ENCODE results near the gene ALG9. TPM values are rescaled to one million over a fixed set of nuclear protein-coding genes. Genes with fewer than 3 reads are reported as not detected.

ALG9 gene
- total and polyA plus RNA-seq, 2 donors (not counting 3 experiments of a cell fraction or from before 2014, with no cell fraction given) = 29.1 to 29.4 TPM

- H3K4me2 ChIP-seq (ENCODE audit: insufficient read depth, low read length) = no peak overlapping the region
- FAIRE-seq = no peak
- ChIA-PET POLR2A (interaction anchor here (0.6 kb wide), 1 partner anchor 80 kb away, joined by 4 read pairs; no protein-coding TSS in a partner anchor), CTCF (interaction anchor here (1.3 to 2.9 kb wide), 4 partner anchors 10 to 15 kb away, joined by 5 to 13 read pairs (median 6); no protein-coding TSS in a partner anchor)
- H3K27me3 ChIP-seq (ENCODE audit: control insufficient read depth in 2 of 2, insufficient read depth in 2 of 2, low read length in 2 of 2) = no peaks in the 10 kb centered on the region
- dilution Hi-C loops (cut with MboI; ENCODE audit: extremely low pct_ligation_motif_present, low sequenced_read_pairs) (no loop called here), intact Hi-C loops (cut with micrococcal nuclease) (no loop called here)
- no TSS peak for BruUV-seq (replicated peaks)
- TF ChIP-seq JUN (IDR thresholded peaks at IDR 0.05; ENCODE audit: borderline replicate concordance, insufficient read depth, insufficient read length, low read depth) (no peak), POLR2AphosphoS5 (IDR thresholded peaks at IDR 0.05; ENCODE audit: insufficient read depth, low read depth, low read length) (no peak), POLR2A (IDR thresholded peaks at IDR 0.05; ENCODE audit: low read depth, low read length) (no peak), MAX (IDR thresholded peaks at IDR 0.05; ENCODE audit: insufficient read depth, insufficient read length) (no peak), CTCF (IDR thresholded peaks at IDR 0.05; ENCODE audit: extremely low read depth in 1 of 2, insufficient read depth in 1 of 2, low read depth in 1 of 2, low read length in 2 of 2) (no peak), FOS (IDR thresholded peaks at IDR 0.05; ENCODE audit: borderline replicate concordance, insufficient read depth, low read length) (no peak), EZH2 (IDR thresholded peaks at IDR 0.05; ENCODE audit: borderline replicate concordance, low read depth, low read length, severe bottlenecking) (no peak), GATA2 (IDR thresholded peaks at IDR 0.05; ENCODE audit: insufficient read depth, insufficient read length, low read depth, low read length) (no peak), MYC (IDR thresholded peaks at IDR 0.05; ENCODE audit: low read depth, low read length) (no peak)
- H4K20me1 ChIP-seq (replicated peaks; ENCODE audit: control insufficient read depth, extremely low read depth, insufficient read depth, low read length) = no peaks in the 10 kb centered on the region
- H3K9ac ChIP-seq (replicated peaks; ENCODE audit: extremely low read depth, insufficient read depth, low read length) = no peak overlapping the region
- DNase-seq (ENCODE audit: low read depth, low spot score) = no peak
- H3K9me3 ChIP-seq (replicated peaks; ENCODE audit: control insufficient read depth, insufficient read depth, low read length) = no peaks in the 10 kb centered on the region
- H3K4me1 ChIP-seq (ENCODE audit: control insufficient read depth, extremely low read depth, insufficient read depth, low read length) = no peaks in the 10 kb centered on the region
- H3K27ac ChIP-seq (ENCODE audit: insufficient read depth, low read depth, low read length) = no peak overlapping the region
- no peak overlapping the region for H2AFZ ChIP-seq (ENCODE audit: low read depth, low read length)
- no peaks in the 10 kb centered on the region for H3K79me2 ChIP-seq (ENCODE audit: control insufficient read depth, insufficient read depth, low read length)
- H3K9me1 ChIP-seq (replicated peaks; ENCODE audit: control insufficient read depth, extremely low read depth, insufficient read depth, low read length) = no peaks in the 10 kb centered on the region
- H3K4me3 ChIP-seq (replicated peaks in 1 of 3; ENCODE audit: insufficient read depth in 1 of 3, low read depth in 1 of 3, low read length in 3 of 3) = no peak overlapping the region
- no peaks in the 10 kb centered on the region for H3K36me3 ChIP-seq (ENCODE audit: control insufficient read depth in 2 of 2, extremely low read depth in 1 of 2, insufficient read depth in 2 of 2, low read length in 2 of 2)
Observed at GRCh38 chr11:111792314-111792713, 79.1 kb downstream of the ALG9 start.

All from endothelial cell of umbilical vein (primary cell).